T-helper 9 cell (primary cell): ENCODE data around the gene SV2C.
"Not testable (repeated sequence)": the region's sequence is repeated elsewhere in the genome, so short reads cannot be mapped to it uniquely, and the experiment has no call there.

ENCODE experiments used
- DNase-seq: peaks from one replicate; pipeline ENCODE4 v3.0.0-alpha.2; 2020

SV2C gene

DNA sequence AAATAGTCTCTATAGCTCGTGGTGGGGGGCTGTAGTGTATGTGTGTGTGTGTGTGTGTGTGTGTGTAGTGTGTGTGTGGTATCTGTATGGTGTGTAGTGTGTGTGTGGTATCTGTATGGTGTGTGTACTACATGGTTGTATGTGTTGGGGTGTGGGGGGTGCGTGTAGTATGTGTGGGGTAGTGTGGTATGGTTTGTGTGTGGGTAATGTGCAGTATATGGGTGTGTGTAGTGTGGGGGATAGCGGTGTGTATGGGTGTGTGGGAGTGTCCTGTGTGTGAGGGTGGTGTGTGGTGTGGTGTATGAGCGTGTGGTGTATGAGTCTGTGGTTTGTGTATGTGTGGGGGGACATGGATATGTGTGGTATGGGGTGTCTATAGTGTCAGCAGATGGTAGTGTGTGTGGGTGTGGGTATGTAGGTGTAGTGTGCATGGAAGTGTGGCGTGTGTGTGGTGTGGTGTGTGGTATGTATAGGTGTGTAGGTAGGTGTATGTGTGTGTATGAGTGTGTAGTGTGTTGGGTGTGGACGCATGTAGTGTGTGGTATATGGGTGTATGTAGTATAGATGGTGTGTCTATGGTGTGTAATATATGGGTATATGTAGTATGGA lies 174.1 kb downstream of the SV2C start:
- DNase-seq: no peak

DNA sequence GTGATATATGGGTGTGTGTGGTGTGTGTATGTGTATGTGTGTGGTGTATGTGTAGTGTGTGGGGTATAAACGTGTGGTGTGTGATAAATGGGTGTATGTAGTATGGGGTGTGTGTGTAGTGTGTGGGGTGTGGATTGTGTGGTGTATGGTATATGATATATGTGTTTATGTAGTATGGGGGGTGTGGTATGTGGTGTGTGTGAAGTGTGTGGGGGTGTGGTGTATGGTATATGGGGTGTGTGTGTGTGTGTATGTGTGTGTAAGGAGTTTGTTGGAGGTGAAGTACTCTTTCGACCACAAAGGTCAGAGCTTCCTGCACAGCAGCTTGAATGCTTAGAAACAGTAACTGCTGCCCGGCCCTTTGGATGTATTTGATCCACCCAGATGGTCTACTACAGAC lies 174.7 kb downstream of the SV2C start:
- DNase-seq: no peak

DNA sequence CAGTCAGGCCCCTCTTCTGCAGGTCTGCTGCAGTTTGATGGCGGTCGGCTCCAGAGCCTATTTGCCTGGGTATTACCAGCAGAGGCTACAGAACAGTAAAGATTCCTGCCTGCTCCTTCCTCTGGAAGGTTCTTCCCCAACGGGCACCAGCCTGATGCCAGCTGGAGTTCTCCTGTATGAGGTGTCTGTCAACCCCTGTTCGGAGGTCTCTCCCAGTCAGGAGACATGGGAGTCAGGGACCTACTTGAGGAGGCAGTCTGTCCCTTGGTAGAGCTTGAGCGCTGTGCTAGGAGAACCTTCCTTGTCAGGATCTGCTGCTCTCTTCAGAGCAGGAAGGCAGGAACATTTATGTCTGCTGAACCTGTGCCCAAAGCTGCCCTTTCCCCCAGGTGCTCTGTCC lies 181.5 kb downstream of the SV2C start:
- DNase-seq: no peak

DNA sequence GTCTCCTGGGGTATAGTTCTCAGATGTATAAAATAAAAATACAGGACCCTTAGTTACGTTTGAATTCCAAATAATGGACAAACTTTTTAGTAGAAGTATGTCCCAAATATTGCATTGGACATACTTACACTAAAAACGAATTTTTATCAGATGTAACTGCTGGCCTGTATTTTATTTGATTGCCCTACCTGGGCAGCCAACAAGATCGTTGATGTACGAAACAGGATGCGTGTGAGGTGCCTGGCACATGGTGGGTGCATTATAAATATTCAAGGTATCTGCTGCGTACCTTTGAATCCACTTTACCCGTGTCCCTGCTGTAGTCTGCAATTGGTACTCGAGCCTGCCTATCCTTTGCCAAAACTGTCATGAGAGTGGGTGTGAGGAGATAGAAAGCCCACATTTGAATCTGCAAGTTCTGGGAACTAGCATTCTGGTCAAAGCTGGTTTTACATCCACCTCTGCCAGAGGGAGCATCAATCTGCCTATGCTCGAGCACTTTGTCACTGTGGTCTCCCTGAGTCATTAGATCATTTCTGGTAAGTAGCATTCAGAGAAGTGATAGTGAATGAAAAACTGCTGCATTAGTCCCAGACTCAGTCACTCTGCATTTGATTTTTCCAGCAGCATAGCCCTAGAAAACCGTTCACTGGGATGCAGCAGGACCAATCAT lies 186.2 kb downstream of the SV2C start:
- DNase-seq: no peak

DNA sequence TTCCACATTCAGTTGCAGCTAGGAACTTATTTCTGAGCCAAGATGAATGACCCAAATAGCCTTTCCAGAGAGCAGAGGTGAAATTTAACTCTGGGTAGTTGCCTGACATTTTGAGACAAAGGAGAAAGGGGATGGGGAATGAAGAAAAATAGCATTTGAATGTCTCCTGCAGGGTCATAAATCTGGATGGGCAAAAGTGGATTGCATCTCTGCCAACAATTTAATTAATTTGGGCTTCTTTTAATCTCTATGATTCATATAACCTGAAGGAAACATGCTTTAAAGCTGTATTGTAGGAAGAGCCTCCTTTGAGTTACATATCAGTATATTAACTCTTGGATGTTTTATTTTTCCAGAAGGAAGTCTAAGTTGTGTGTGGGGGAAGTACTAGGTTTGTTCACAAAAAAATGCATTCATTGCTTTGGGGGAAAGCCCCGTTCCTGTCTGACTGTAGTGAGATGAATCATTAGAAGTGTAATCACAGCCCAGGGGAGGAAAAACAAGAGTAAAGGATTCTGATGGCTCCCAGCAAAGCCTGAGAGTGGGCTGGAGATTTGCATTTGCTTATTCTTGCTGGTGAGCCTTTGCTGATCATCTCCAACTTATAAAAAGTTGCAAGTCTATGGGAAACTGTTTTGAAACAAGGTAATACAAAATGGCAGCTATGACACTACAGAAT lies 186.9 kb downstream of the SV2C start:
- no peak for DNase-seq

DNA sequence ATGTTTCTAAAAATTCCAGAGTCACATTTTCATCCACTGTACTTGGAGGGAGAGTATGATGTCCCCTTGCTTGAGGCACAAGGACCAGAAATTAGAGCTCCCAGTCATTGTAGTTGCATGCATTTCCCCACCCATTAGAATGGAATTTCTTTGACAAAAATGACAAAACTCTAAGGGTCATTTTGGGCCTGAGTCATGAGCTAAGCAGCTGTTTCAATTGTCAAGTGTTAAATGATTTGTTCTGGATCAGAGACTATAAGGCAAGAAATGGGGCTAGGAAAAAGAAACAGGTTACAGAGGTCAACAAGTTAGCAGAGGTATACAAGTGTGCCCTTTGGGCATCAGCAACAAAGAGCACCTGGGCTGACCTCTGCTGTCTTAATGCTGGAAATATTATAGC lies 188.7 kb downstream of the SV2C start:
- no peak for DNase-seq

DNA sequence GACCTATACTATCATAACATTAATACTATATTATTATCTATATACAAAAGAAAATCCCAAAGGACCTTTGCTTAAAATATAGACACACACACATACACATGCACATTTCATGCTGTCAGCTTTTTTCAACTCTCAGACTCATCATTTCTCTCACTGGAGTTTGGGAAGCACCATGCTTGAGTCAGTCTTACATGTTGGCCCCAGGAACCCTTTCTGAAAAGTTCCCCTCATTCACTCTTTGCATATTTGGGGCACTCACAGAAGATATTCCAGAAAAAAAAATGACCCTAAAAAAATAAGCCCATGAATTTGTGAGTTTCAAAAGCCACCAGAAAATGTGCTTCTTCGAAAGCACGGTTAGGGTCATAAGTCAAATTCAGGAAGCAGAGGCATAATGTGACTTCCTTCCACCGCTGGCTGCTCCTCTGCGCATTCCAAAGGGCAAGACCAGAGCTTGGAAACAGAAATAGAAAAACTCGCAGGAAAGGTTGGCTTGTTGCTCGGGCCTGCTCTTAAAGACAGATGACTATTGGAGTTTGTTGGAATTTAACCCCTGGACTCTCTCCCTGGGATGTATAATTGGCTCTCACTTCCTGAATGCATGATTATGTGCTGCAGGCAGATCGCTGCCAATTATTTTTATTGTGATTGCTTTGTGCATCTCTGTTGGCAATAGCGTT lies 190.2 kb downstream of the SV2C start:
- no peak for DNase-seq

DNA sequence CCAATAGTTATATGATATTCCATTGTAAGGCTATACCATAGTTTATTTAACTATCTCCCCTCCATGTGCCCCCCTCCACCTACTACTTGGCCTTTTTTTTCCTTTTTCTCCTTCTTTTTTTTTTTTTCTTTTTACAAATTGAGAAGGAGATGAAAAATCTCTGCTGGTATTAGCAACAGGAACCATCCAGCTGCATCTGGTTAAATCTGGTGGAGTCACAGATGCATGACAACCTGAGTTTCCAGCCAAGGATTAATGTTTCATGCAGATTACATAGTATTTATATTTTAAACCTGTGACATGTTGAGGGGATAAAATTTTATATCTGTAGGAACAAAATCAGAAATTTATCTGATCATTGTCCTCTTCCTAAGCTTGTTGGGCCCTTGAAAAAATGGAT lies 191.4 kb downstream of the SV2C start:
- DNase-seq: no peak

DNA sequence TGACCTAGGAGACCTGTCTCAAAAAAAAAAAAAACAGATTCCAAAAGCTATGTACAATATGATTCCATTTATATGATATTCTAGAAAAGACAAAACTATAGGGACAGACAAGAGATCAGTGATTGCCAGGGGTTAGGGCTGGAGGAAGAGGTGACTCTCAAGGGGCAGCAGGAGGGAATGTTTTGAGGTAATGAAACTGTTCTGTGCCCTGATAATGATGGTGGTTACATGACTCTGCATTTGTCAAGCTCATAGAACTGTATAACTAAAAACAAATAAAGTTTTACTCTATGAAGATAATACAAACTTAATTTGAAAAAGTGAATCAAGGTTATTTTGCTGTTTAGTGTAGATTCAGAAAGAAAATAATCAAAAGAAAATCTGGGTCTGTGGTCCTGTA lies 194.6 kb downstream of the SV2C start:
- no peak for DNase-seq

DNA sequence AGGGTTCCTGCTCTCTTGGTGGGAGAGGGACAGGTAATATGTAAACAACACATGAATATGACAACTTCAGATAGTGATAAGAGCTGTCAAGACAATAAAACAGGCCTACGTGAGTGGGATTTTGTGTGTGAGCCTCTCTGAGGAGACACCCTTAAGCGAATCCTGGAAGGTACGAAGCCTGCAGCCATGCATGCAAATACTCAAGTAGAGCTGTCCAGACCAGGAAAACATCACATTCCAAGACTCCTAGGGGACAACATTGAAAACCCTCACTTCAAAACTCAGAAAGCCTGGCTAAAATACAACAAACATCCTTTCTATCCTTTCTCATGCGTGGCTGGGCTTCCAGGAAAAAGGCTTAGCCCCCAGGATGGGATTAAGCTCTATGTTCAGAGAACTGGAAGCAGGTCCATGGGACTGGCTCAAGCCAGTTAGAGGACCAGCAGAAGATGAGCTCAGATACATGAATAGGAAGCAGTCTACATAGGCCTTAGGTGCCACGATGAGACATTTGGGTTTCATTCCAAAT lies 195.1 kb downstream of the SV2C start:
- DNase-seq: no peak

DNA sequence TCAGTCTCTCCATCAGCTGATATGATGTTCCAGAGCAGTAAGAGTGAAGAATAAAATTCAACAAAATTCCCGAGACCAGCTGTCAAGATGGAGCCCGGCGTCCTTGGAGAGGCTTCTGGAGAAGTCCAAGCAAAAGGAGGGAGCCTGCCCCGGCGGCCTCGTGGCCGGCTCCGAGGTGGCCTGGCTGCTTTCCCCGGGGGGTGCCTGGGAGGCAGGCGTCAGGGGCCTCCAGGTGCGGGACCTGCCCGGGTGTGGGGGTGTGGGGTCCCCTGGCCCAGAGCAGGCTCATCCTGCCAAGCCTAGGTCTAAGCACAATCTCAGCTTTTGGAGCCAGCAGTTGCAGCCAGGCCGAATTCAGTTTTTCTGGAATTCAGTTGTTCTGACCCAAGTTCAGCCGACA lies 197.3 kb downstream of the SV2C start:
- no peak for DNase-seq

DNA sequence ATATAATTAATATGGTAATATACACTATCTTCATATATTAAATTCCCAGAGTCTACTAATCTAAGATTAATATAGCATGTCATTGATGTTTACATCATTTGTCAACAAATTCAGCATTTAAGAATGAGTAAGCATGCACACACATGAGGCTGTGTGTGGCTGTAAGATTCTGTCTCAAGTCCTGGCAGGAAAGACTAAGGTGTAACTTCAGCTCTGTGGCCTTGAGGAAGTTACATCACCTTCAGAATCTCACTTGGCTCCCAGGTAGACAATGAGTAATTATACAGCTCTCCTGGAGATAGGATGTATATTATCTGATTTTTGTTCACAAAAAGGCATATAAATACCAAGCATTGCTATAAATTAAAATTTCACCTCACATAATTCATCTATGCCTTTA lies 200.5 kb downstream of the SV2C start:
- DNase-seq: no peak

DNA sequence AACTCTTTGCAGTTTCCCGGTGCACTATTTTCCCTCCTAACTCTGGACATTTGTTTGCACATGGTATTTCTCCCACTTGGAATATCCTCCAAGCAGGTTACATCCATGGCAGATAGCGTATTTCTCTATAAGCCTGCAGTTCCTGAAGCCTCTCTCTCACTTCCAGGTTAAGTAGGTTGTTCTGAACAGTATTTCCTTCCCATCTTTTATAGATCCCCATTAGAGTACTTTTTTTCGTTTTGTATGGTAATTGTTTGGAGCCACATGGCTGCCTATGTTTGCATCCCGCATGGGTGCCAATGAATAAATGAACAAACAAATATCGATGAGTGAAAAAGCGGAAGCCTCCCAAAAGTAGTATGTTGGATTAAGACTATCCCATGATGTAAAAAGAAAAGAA lies 206.5 kb downstream of the SV2C start:
- no peak for DNase-seq

DNA sequence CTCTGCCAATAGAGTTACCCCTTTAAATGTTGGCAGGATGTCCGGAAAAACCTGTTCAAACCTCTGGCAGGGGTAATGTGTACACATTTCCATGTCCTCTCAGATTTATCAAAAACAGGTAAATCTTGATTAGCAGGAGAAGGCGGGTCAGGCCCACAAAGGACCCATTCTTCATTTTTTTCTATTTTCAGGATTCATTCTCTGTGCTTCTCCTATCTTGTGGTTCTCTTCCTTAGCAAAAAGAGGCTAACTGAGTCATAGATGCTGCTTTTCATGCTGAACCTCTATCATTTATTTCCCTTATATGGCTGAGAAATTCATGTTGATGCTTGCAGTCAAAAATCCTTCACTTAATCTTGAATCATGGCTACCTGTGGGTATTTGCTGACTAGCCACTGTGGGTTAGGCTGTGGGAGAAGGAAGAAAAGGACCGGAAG lies 207.2 kb downstream of the SV2C start:
- DNase-seq: no peak

DNA sequence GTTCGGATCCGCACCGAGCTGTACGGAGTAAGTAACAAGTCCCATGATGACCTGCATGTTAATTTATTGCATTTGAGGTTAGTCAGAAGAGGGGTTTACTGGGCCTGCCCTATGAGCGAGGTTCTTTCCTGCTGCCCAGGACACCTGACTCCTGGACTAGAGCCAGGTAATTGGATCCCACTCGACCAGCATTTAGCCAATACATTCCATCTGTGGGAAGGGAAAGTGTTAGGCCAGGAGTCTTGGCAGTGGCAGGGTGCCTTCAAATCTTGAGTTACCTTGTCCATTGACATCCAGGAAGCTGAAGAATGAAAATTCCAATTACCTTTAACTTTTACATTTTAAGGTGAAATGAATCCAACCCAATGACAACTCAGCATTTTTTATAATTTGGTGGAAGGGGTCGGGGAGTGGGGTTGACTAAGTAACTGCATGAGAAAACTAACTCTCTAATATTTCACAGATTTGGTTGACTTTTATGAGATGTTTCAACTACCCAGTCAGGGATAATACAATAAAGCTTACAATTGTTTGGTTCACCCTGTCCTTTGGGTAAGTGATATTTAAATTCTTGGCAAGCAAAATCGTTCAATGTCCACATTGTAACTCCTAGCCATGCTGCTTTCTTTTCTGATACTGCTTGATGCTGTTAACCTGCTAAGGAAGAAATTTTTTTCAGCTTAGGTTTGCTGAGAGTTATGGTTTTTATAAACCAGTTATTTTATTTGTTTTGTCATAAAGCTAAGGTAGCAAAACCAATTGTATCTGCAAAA lies 208.3 kb downstream of the SV2C start:
- no peak for DNase-seq

DNA sequence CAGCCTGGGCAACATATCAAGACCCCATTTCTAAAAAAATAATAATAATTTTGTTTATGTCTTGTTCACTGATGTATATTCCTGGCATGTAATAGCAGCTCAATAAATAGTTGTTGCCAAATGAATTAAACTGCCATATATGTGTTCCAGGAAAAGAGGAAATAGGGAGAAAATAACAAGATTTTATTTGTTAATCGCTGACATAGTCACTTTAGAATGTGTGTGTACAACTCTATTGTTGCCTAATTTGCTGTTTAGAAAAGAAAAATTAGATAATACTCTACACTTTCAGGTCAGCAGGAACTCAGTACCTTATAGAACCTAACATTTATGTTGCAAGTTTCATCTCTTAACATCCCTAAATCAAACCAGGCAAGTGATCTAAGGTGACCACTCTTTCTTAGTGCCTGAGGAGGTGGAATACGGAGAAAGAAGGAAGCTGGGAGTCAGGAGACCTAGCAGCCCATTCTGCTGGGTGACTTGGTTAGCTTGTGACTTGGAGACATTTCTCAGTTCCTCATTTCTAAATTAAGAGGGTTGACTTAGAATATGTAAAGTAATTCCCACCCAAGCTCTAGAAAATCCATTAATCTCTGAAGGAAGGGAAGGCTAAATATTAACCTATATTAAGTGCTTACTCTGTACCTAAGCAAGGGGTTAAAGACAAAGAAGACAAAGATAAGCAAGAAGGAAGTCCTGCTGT lies 209.6 kb downstream of the SV2C start:
- DNase-seq: no peak

DNA sequence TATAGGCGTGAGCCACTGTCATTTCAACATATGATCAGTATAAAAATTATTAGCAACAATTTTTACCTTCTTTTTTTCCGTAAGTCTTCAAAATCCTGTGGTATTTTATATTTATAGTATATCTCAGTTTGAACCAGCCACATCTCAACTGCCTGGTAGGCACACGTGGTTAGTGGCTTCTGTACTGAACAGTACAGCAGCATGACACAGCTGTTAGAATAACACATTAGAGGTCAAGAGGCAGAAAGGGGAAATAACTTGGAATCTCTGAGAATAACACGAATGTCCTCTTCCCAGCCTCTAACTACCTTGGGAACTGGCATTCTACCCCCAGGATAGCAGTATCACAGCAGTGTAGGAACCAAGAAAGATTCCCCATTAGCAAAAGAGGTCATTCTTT lies 211.4 kb downstream of the SV2C start:
- DNase-seq: no peak

DNA sequence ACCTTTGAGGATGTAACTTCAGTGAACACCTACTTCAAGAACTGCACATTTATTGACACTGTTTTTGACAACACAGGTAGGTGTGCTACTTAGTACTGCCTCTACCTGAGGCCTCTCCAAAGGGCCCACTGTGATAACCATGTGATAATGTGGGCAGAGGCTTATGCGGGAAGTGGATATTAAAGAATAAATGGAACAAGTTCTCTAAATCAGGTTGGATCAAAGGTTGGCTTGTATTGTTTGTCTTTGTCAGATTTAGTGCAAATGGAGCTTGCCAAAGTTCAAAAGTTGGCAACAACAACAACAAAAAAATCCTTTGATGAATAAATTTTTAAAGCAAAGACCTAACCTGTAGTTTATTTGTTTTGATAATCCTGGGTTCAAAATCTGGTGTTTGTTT lies 215.7 kb downstream of the SV2C start:
- DNase-seq: no peak

DNA sequence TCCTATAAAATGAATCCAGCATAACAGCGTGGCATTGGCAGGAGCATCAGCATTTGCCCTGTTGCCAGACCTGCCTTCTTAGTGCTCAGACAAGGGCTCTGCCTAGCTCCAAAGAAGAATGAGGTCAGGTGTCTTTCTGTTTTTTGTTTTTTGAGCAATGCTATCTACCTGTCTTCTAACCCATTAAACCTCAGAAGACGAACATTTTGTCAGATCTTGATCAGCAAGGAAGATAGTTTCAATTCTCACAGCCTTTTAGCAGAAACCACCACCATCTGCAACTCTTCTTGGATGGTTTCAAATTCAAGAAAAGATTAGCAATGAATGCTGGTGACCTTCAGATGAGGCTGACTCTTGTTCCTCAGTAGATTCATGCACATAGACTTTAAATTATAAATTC lies 216.4 kb downstream of the SV2C start:
- DNase-seq: no peak

DNA sequence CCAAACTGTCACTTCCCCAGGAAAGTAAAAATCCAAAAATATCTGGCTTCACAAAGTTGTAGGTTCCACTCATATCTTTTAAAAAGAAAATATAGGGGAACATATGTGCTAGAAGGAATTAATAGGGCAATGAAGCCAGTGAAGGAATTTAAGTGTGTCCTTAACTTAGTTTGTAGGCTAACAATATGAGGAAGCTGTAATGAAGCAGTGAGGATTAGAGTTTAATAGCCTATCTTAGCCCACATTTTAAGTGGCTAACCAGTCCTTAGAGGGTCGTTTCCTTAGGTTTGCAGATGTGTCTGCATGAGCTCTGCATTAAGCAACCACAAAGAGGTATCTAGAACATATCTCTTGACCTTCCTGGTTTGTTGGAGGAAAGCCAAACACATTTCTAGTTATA lies 218.7 kb downstream of the SV2C start:
- not testable (repeated sequence) for DNase-seq

DNA sequence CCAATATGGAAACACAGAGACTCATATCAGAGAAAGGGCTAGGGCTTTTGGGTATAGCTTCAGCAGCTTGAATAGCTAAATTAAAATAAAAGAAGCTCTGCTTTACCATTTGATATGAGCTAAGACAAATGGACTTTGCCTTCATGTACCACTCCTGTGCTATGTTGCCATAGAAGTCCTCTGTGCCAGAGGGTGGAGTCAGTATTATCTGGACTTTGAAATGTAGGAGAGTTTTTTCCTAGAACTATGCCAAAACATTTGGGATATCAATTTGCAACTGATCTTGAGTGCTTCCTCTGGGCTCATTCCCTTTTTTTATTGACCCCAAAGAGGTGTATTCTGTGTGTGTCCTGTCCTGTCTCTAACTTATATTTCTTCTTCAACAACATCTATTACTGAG lies 219.5 kb downstream of the SV2C start:
- DNase-seq: not testable (repeated sequence)

DNA sequence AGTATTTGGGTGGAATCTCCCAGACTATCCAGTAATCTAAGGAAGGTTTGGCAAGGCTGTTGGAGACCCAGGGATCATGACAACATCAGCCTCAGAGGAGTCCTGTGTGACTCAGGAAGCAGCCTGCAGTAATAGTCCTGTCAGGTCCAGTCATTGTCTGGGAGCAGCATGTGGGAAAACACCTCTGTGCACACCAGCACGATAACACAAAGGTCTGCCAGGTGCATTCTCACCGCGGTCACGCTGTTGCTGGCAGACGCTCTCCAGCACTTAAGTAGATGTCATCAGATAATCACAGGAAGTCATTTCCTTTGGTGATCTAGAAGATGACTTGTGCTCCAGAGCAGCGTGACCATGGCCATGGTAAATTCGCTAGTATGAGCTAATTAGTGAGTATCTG lies 220.7 kb downstream of the SV2C start:
- peak; percentile 11 for DNase-seq
